Natural killer cell treated with Interleukin-12 subunit alpha and Interleukin-12 subunit beta and Interleukin-15 and Interleukin-18, amount 100 ng/mL, for 72 hours (primary cell): ENCODE measurements around the gene NDRG2. TPM values are rescaled to one million over a fixed set of nuclear protein-coding genes. Genes with fewer than 3 reads are reported as not detected.
"Not testable (repeated sequence)": the region's sequence is repeated elsewhere in the genome, so short reads cannot be mapped to it uniquely, and the experiment has no call there.

ENCODE experiments used
- ATAC-seq, 2 donors: fragments of 150-1000 bp; cut with Tn5 transposase in 1 of 2; sonication (Bioruptor Pico), chemical (Tn5 transposase) in 1 of 2; 2 replicates each; pipeline ENCODE4 v1.10.0; 2021
- DNase-seq: peaks from one replicate; pipeline ENCODE4 v3.0.0; 2022; ENCODE audit warnings: low spot score
- H3K27ac Mint-ChIP-seq, 2 donors: 1 replicate in 1 of 2; 2 replicates in 1 of 2; pipeline ENCODE4 v1.8.0; 2022; ENCODE audit warnings: mixed read lengths in 2 of 2, mild to moderate bottlenecking in 1 of 2, moderate library complexity in 1 of 2
- H3K27me3 Mint-ChIP-seq, 2 donors: 1 replicate in 1 of 2; 2 replicates in 1 of 2; pipeline ENCODE4 v1.8.0; 2022; ENCODE audit warnings: mixed read lengths in 2 of 2
- H3K36me3 Mint-ChIP-seq: one replicate; pipeline ENCODE4 v1.8.0; 2022; ENCODE audit warnings: mixed read lengths
- H3K4me1 Mint-ChIP-seq, 2 donors: 1 replicate in 1 of 2; 2 replicates in 1 of 2; pipeline ENCODE4 v1.8.0; 2022; ENCODE audit warnings: low read depth in 2 of 2, mixed read lengths in 2 of 2, mild to moderate bottlenecking in 1 of 2
- H3K4me3 Mint-ChIP-seq: one replicate; pipeline ENCODE4 v1.8.0; 2022; ENCODE audit warnings: mixed read lengths
- H3K9me3 Mint-ChIP-seq: 2 replicates; pipeline ENCODE4 v1.8.0; 2022; ENCODE audit warnings: mixed read lengths
- total RNA-seq, 2 donors: library from RNA; stranded (reverse); gene quantifications; one replicate each; pipeline ENCODE4 v1.2.3, GENCODE V29; 2022

NDRG2 gene
- total RNA-seq, 2 donors from 2014 or later: 1.9 to 3.1 TPM

GRCh38 chr14:21048638-21049037, 23.8 kb upstream of the NDRG2 start:
- Mint-ChIP-seq H3K27ac (no peak overlapping the region), H3K4me3 (no peak overlapping the region), H3K36me3 (no peaks in the 10 kb centered on the region), H3K9me3 (no peaks in the 10 kb centered on the region), H3K27me3 (peaks cover 18 to 28% of the 10 kb centered on the region in 2 donors), H3K4me1 (peaks cover 0 to 5% of the 10 kb centered on the region in 2 donors)
- no peak for ATAC-seq
- DNase-seq: no peak

DNA sequence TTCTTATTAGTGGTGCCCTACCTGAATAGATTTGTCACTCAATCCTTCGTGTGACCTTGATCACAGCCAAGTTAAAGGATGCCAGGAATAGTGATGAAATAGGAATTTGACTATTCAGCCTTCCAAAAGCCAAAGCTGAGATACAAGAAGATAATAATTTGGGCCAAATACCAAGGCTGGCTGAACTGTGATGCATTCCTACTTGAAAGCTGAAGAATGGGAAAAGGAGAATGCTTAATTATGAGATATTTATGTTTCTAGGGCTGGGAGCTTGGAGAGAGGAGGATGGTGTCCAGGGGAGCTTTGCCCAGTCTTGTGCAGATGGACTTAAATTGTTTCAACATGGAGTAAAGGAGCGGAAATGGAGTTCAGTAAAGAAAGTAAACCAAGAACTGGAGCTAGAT, 22.5 kb upstream of the NDRG2 start:
- Mint-ChIP-seq H3K27me3 (peaks cover 24 to 28% of the 10 kb centered on the region in 2 donors), H3K4me3 (no peak overlapping the region), H3K36me3 (no peaks in the 10 kb centered on the region), H3K9me3 (no peaks in the 10 kb centered on the region), H3K4me1 (peaks cover 0 to 5% of the 10 kb centered on the region in 2 donors), H3K27ac (no peak overlapping the region)
- DNase-seq (no peak), ATAC-seq (no peak)

DNA sequence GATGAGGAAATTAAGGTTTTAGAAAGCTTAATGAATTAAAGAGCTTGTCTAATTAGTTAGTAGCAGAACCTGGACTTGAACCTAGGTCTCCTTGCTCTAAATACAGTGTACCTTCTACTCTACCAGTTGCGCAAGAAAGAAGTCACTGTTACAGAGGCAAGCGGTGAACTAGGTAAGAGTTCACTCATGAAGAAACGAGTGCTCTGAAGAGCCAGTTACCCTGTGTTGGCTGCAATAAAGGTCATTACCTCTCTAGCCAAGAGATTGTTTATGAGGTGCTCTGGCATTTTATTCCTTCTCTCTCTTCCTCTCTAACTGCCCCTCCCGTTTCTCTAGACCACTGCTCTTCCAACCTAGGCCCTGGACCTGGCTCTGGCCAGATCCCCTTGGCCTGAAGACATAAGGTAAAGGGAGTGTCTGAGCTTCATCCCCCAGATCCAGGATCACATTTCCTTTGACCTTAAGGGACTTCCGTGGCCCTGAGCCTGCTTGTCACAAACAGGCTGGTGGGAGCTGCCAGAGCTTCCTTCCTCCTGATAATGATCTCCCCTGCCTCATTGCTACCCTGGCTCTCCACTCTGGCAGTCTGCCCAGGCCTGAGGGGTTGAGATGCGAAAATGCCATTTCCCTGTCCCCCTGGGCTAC, 19.2 kb upstream of the NDRG2 start:
- no peaks in the 10 kb centered on the region for H3K9me3 Mint-ChIP-seq
- DNase-seq (no peak), ATAC-seq (peak in 1 of 2 donors; percentile 15)
- H3K4me1 Mint-ChIP-seq: peaks cover 0 to 5% of the 10 kb centered on the region in 2 donors
- H3K27me3 Mint-ChIP-seq: peaks cover 29% of the 10 kb centered on the region in 2 donors
- no peak overlapping the region for H3K4me3 Mint-ChIP-seq
- no peaks in the 10 kb centered on the region for H3K36me3 Mint-ChIP-seq
- H3K27ac Mint-ChIP-seq: no peak overlapping the region

DNA sequence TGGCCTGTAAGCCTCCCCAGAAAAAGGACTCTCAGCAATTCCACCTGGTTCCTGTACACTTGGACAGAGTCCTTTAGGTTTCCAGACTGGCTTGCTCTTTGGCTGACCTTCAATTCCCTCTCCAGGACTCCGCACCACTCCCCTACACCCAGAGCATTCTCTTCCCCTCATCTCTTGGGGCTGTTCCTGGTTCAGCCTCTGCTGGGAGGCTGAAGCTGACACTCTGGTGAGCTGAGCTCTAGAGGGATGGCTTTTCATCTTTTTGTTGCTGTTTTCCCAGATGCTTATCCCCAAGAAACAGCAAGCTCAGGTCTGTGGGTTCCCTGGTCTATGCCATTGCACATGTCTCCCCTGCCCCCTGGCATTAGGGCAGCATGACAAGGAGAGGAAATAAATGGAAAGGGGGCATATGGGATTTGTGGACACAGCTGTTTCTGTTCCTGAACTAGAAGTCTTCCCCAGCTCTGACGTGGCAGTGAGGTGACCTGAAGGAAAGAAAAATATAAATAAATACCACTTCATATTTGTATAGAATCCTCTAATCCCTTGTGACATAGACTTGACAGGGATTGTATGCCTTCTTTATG, 18.6 kb upstream of the NDRG2 start:
- DNase-seq (no peak), ATAC-seq (peak in 1 of 2 donors; percentile 13)
- Mint-ChIP-seq H3K27ac (no peak overlapping the region), H3K4me3 (no peak overlapping the region), H3K4me1 (peaks cover 0 to 5% of the 10 kb centered on the region in 2 donors), H3K9me3 (no peaks in the 10 kb centered on the region), H3K27me3 (peaks cover 27 to 29% of the 10 kb centered on the region in 2 donors), H3K36me3 (no peaks in the 10 kb centered on the region)

DNA sequence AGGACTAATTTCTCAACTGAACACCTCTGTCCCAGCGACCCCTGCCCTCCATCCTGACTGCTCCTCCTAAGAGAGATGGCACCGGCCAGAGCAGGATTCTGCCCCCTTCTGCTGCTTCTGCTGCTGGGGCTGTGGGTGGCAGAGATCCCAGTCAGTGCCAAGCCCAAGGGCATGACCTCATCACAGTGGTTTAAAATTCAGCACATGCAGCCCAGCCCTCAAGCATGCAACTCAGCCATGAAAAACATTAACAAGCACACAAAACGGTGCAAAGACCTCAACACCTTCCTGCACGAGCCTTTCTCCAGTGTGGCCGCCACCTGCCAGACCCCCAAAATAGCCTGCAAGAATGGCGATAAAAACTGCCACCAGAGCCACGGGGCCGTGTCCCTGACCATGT, 18.1 kb upstream of the NDRG2 start:
- Mint-ChIP-seq H3K27ac (no peak overlapping the region), H3K4me3 (no peak overlapping the region), H3K4me1 (peaks cover 0 to 5% of the 10 kb centered on the region in 2 donors), H3K9me3 (no peaks in the 10 kb centered on the region), H3K27me3 (peaks cover 29 to 30% of the 10 kb centered on the region in 2 donors), H3K36me3 (no peaks in the 10 kb centered on the region)
- ATAC-seq (peak in 1 of 2 donors; percentile 45), DNase-seq (no peak)

DNA sequence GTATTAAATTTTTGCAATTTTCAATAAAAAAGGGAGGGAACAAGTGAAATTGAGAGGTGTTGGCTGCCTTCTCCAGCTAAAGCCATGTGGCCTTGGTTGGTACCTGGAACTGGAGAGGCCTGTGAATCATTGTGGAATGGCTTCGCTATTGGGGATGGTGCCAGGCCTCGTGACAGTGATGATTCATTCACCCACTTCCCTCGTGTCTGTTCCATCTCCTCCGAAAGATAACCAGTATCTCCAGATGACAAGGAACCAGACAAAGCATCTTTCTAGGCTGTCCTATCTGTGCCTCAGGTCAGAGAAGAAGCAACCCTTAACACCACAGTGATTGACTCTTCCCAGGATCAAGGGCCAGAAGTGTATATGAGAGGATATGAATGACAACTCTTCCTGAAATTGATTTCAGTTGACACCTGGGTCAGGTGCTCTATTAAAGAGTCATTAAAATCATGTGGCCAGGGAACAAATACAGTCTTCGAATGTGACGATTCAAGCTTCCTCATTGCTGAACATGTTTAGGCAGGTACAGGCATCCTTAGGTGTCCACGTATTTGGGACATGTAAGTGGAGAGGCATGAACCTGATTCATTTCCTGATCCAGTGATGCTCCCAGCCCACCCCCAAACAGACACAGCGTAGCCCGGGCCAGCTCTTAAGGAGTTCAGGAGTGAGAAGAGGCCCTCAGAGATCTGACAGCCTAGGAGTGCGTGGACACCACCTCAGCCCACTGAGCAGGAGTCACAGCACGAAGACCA, 17.0 kb upstream of the NDRG2 start, which contains the start of gene RNASE7:
TSS of gene RNASE7 (plus strand) at position 687 of the 758 bp plus-strand sequence. CDS start 631 bp downstream, outside the sequence.
- H3K4me1 Mint-ChIP-seq: peaks cover 0 to 5% of the 10 kb centered on the region in 2 donors
- H3K9me3 Mint-ChIP-seq: no peaks in the 10 kb centered on the region
- DNase-seq (no peak), ATAC-seq (peak in 1 of 2 donors; percentile 28)
- peaks cover 32 to 34% of the 10 kb centered on the region in 2 donors for H3K27me3 Mint-ChIP-seq
- H3K4me3 Mint-ChIP-seq: no peak within 1 kb of the TSS
- no peak within 1 kb of the TSS for H3K27ac Mint-ChIP-seq
- no peaks in the 10 kb centered on the region for H3K36me3 Mint-ChIP-seq

DNA sequence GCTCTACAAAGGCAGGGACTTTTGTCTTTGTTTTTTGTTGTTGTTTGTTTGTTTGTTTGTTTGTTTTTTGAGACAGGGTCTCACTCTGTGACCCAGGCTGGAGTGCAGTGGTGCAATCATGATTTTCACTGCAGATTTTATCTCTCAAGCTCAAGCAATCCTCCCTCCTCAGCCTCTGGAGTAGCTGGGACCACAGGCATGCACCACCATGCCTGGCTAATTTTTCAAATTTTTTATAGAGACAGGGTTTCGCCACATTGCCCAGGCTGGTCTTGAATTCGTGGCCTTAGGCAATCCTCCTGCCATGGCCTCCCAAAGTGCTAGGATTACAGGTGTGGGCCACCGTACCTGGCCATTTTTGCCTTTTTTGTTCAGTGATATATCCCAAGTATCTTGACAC, 16.1 kb upstream of the NDRG2 start:
- peaks cover 32 to 35% of the 10 kb centered on the region in 2 donors for H3K27me3 Mint-ChIP-seq
- not testable (repeated sequence) for H3K9me3 Mint-ChIP-seq, H3K4me1 Mint-ChIP-seq, H3K4me3 Mint-ChIP-seq, H3K27ac Mint-ChIP-seq, ATAC-seq, DNase-seq, H3K36me3 Mint-ChIP-seq

GRCh38 chr14:21040370-21040925, 15.6 kb upstream of the NDRG2 start:
- Mint-ChIP-seq H3K36me3 (no peaks in the 10 kb centered on the region), H3K4me1 (peaks cover 0 to 5% of the 10 kb centered on the region in 2 donors), H3K27ac (no peak overlapping the region), H3K4me3 (no peak overlapping the region), H3K9me3 (no peaks in the 10 kb centered on the region), H3K27me3 (peaks cover 31 to 32% of the 10 kb centered on the region in 2 donors)
- ATAC-seq (no peak), DNase-seq (no peak)

DNA sequence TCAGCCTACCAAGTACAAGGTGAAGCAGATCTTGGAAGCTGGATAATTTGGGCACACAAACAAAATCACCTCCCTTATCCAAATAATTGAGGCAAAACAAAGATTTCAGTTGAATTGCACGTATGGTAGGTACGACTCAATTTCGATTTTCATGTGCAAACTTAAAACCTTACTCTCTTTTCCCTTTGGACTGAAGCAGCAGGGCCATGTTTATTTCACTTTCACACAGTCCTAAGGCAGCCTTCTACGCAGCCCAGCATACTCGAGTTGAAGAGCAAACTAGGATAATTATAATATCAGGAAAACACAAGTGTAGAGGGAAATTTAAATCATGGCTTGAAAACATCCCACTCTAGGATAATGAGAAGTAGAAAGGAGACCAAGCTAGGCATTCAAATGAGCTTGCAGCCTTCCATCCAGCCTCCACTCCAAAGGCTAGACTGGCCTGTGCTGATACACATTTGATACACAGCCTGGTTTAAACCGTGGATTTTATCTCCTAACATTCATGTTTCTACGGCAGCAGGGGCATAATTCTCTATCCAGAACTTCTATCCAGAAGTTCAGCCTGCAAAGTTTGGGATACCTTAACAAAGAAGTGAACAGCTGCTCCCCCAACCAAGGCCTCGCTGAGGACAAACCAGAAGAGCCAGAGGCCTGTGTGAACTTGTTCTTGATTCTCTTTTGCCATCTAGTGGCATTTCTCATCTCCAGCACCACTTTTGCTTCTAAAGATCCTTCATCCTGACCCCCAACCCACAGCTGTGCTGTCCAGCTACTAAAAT, 14.9 kb upstream of the NDRG2 start:
- H3K4me1 Mint-ChIP-seq: peaks cover 0 to 5% of the 10 kb centered on the region in 2 donors
- no peak overlapping the region for H3K27ac Mint-ChIP-seq
- H3K27me3 Mint-ChIP-seq: peaks cover 24 to 32% of the 10 kb centered on the region in 2 donors
- H3K9me3 Mint-ChIP-seq: no peaks in the 10 kb centered on the region
- no peaks in the 10 kb centered on the region for H3K36me3 Mint-ChIP-seq
- no peak for DNase-seq
- ATAC-seq: no peak
- no peak overlapping the region for H3K4me3 Mint-ChIP-seq

DNA sequence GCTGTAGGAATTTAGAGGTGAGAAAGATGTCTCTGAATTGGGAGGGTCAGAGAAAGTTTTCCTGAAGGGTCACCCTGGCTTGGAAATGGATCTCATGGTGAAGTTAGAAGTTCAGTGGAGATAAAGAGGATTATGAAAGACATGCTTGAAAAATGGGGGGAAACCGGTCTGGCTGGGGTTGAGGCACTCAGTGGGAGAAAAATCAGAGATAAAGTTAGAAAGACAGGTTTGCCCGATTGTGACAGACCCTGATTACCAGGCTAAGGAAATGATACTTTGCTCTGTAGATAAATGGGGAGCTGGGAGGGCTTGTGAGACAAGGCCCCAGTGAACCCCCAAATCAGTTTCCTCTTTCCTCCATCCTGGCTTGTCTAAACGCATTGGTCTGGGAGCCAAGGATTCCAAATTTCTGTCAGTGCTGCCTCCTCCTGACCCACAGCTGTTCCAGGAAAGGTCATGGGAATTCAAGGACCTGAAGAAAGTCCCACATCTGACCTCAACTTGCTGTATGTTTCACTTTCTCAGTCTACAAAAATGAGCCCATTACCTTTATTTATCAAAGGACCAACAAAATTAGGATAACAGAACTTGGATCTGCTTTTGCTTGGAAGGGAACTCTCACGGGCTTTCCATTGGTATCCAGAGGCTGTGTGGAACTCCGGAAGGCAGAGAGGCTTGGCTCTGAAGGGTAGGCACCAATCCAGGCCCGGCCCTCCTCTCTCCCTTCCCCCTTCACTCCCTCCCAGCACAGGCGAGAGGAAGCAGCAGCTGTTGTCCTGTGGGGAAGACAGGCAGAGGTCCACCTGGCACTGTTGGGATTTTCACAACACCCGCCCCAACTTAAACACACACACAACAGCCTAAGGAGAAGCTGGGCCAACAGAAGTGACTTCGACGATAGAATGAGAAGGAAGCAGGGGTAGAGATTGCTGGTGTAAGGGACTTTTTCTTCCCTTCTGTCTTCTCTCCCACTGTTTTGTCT, 13.9 kb upstream of the NDRG2 start:
- ATAC-seq (no peak), DNase-seq (no peak)
- no peak overlapping the region for H3K4me3 Mint-ChIP-seq
- no peak overlapping the region for H3K27ac Mint-ChIP-seq
- H3K9me3 Mint-ChIP-seq: no peaks in the 10 kb centered on the region
- H3K36me3 Mint-ChIP-seq: no peaks in the 10 kb centered on the region
- H3K27me3 Mint-ChIP-seq: peaks cover 18 to 27% of the 10 kb centered on the region in 2 donors
- H3K4me1 Mint-ChIP-seq: no peaks in the 10 kb centered on the region

- H3K36me3 Mint-ChIP-seq: no peaks in the 10 kb centered on the region
- peaks cover 21 to 25% of the 10 kb centered on the region in 2 donors for H3K27me3 Mint-ChIP-seq
- DNase-seq (no peak), ATAC-seq (no peak)
- no peak overlapping the region for H3K4me3 Mint-ChIP-seq
- H3K27ac Mint-ChIP-seq: no peak overlapping the region
- H3K9me3 Mint-ChIP-seq: no peaks in the 10 kb centered on the region
- H3K4me1 Mint-ChIP-seq: no peaks in the 10 kb centered on the region
These were observed 12.3 kb upstream of the NDRG2 start for GRCh38 chr14:21037156-21037555.

DNA sequence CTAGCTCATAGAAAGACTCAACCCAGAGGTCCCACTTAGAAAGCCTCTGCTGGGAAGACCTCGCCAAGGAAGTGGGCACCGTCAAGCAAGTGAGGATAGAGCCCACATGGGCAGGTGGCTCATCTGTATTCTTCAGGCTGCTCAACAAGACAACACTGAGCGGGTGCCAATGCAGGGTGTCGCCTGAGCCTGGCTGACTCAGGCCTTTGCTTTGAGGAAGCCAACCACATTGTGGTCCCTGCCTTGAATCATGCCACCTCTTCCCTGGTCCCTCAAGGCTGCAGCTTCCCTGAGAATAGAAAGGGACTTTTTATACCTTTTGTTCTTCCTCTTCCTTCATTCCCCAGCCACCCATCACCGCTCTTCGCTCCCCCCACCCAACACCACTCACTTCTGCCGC, 11.9 kb upstream of the NDRG2 start:
- H3K4me1 Mint-ChIP-seq: no peaks in the 10 kb centered on the region
- no peak overlapping the region for H3K27ac Mint-ChIP-seq
- peaks cover 18 to 23% of the 10 kb centered on the region in 2 donors for H3K27me3 Mint-ChIP-seq
- DNase-seq: no peak
- no peak for ATAC-seq
- H3K4me3 Mint-ChIP-seq: no peak overlapping the region
- no peaks in the 10 kb centered on the region for H3K9me3 Mint-ChIP-seq
- H3K36me3 Mint-ChIP-seq: no peaks in the 10 kb centered on the region
